DND-41 (cell line): Measurements from ENCODE around the gene GFAP.

Experiments
- ATAC-seq: fragments of 200-7000 bp; cut with Tn5 transposase; 3 replicates; pipeline ENCODE4 v1.9.1; 2021; ENCODE audit warnings: low read depth; ENCODE audit not compliant: insufficient read depth
- DNase-seq: peaks from one replicate; pipeline ENCODE4 v3.0.0-alpha.2; 2020
- H2AFZ ChIP-seq: 2 replicates; pipeline ENCODE4 v1.6.0; 2012; ENCODE audit warnings: low read depth, low read length
- H3K27ac ChIP-seq: 2 replicates; pipeline ENCODE4 v1.5.1; 2012; ENCODE audit warnings: low read length, inconsistent platforms
- H3K27me3 ChIP-seq: fragments of 200-600 bp; sonication (generic); 2 replicates; pipeline ENCODE4 v1.6.0; 2012; ENCODE audit warnings: low read length, mild to moderate bottlenecking, inconsistent platforms; ENCODE audit not compliant: insufficient read depth, poor library complexity
- H3K36me3 ChIP-seq: 2 replicates; pipeline ENCODE4 v1.5.1; 2012; ENCODE audit warnings: low read length, inconsistent platforms; ENCODE audit not compliant: insufficient read depth
- H3K4me1 ChIP-seq: 2 replicates; pipeline ENCODE4 v1.5.1; 2012; ENCODE audit warnings: mild to moderate bottlenecking, low read length; ENCODE audit not compliant: insufficient read depth
- H3K4me2 ChIP-seq: 2 replicates; pipeline ENCODE4 v1.6.0; 2012; ENCODE audit warnings: mild to moderate bottlenecking, moderate library complexity, low read length, inconsistent platforms; ENCODE audit not compliant: insufficient read depth
- H3K4me3 ChIP-seq, 2 experiments: fragments of 200-600 bp in 1 of 2; shearing (Covaris generic) in 1 of 2; 2 replicates each; pipeline ENCODE4 v1.5.1; 2012 to 2016; ENCODE audit warnings: inconsistent platforms in 2 of 2, low read length in 2 of 2, mild to moderate bottlenecking in 2 of 2, low read depth in 1 of 2, moderate library complexity in 1 of 2
- H3K79me2 ChIP-seq: 2 replicates; pipeline ENCODE4 v1.6.0; 2012; ENCODE audit warnings: low read length, inconsistent platforms; ENCODE audit not compliant: insufficient read depth
- H3K9ac ChIP-seq: 2 replicates; pipeline ENCODE4 v1.6.0; 2012; ENCODE audit warnings: low read depth, mild to moderate bottlenecking, inconsistent platforms, low read length, moderate library complexity
- H3K9me3 ChIP-seq: 2 replicates; pipeline ENCODE4 v1.5.1; 2012; ENCODE audit warnings: low read length, moderate library complexity, mild to moderate bottlenecking, inconsistent platforms; ENCODE audit not compliant: insufficient read depth, severe bottlenecking
- H4K20me1 ChIP-seq: 2 replicates; pipeline ENCODE4 v1.6.0; 2012; ENCODE audit warnings: low read length; ENCODE audit not compliant: insufficient read depth
- CTCF ChIP-seq: IDR thresholded peaks from 2 replicates; pipeline ENCODE4 v1.5.1; 2012; ENCODE audit warnings: borderline replicate concordance, low read length, moderate library complexity, mild to moderate bottlenecking; ENCODE audit not compliant: poor library complexity, severe bottlenecking; ENCODE audit errors: extremely low read depth
- EZH2 ChIP-seq: IDR thresholded peaks from 3 replicates; pipeline ENCODE4 v1.6.1; 2012; ENCODE audit warnings: borderline replicate concordance, low read depth, mild to moderate bottlenecking, moderate library complexity, low read length, inconsistent platforms; ENCODE audit not compliant: severe bottlenecking

The GFAP gene

GRCh38 chr17:44921122-44921882 lies 6.0 kb upstream of the GFAP start:
- Histone ChIP-seq H3K4me3 (no peak overlapping the region), H3K36me3 (peaks cover 7% of the 10 kb centered on the region), H3K4me2 (no peak overlapping the region), H4K20me1 (peaks cover 11% of the 10 kb centered on the region), H3K27ac (no peak overlapping the region), H3K4me1 (no peaks in the 10 kb centered on the region), H2AFZ (no peak overlapping the region), H3K9ac (no peak overlapping the region), H3K79me2 (no peaks in the 10 kb centered on the region), H3K27me3 (peaks cover 8% of the 10 kb centered on the region), H3K9me3 (no peaks in the 10 kb centered on the region)
- ATAC-seq (no peak), DNase-seq (no peak)
- TF ChIP-seq CTCF (no peak), EZH2 (no peak)

- TF ChIP-seq EZH2 (no peak), CTCF (no peak)
- H3K9me3 ChIP-seq = no peaks in the 10 kb centered on the region
- H3K79me2 ChIP-seq = no peaks in the 10 kb centered on the region
- no peaks in the 10 kb centered on the region; the same call in 1 of the 2 replicates for H3K36me3 ChIP-seq
- H3K27ac ChIP-seq = no peak overlapping the region
- H3K4me2 ChIP-seq = no peak overlapping the region
- H4K20me1 ChIP-seq = peaks cover 4% of the 10 kb centered on the region
- no peak overlapping the region for H3K4me3 ChIP-seq
- DNase-seq = no peak
- no peaks in the 10 kb centered on the region for H3K4me1 ChIP-seq
- peaks cover 8% of the 10 kb centered on the region for H3K27me3 ChIP-seq
- H3K9ac ChIP-seq = no peak overlapping the region
- no peak overlapping the region for H2AFZ ChIP-seq
- no peak for ATAC-seq
Observed at GRCh38 chr17:44920565-44920940, 5.3 kb upstream of the GFAP start.

- H3K9ac ChIP-seq = no peak overlapping the region
- ATAC-seq (peak; percentile 45; the same call in 1 of the 3 replicates), DNase-seq (peak; percentile 47)
- TF ChIP-seq CTCF (peak; percentile 69), EZH2 (no peak)
- H2AFZ ChIP-seq = no peak overlapping the region
- H3K4me1 ChIP-seq = no peaks in the 10 kb centered on the region
- H3K4me3 ChIP-seq = no peak overlapping the region
- no peaks in the 10 kb centered on the region for H3K79me2 ChIP-seq
- H4K20me1 ChIP-seq = peaks cover 4% of the 10 kb centered on the region
- H3K9me3 ChIP-seq = no peaks in the 10 kb centered on the region
- H3K36me3 ChIP-seq = no peaks in the 10 kb centered on the region
- no peak overlapping the region for H3K27ac ChIP-seq
- H3K27me3 ChIP-seq = peaks cover 8% of the 10 kb centered on the region
- no peak overlapping the region for H3K4me2 ChIP-seq
Observed at GRCh38 chr17:44919885-44920564, 4.7 kb upstream of the GFAP start.
